HG02763 (cell line): ENCODE data around the gene RBFOX2.
"Not testable (repeated sequence)": the region's sequence is repeated elsewhere in the genome, so short reads cannot be mapped to it uniquely, and the experiment has no call there.

Source experiments
- ATAC-seq: cut with Tn5 transposase; IDR thresholded peaks from one replicate; pipeline ENCODE4 v1.9.1; 2021; ENCODE audit warnings: mild to moderate bottlenecking, moderate library complexity; ENCODE audit not compliant: unreplicated experiment

RBFOX2 gene

GRCh38 chr22:36028646-36029405 lies at the start of gene RBFOX2:
Gene RBFOX2, minus strand, starts transcription at chr22:36028824. Its CDS starts 399 bp downstream, at chr22:36028425.
- no peak for ATAC-seq

GRCh38 chr22:36077271-36077670 lies 48.6 kb upstream of the RBFOX2 start:
- ATAC-seq: no peak

- ATAC-seq: no peak
These were observed 47.1 kb upstream of the RBFOX2 start for GRCh38 chr22:36075724-36076123.

GRCh38 chr22:36075230-36075629 lies 46.6 kb upstream of the RBFOX2 start:
- no peak for ATAC-seq

GRCh38 chr22:36073476-36073875 lies 44.9 kb upstream of the RBFOX2 start:
- ATAC-seq: no peak

- ATAC-seq: not testable (repeated sequence)
These were observed 42.0 kb upstream of the RBFOX2 start for GRCh38 chr22:36070645-36071044.

- ATAC-seq: no peak
These were observed 40.7 kb upstream of the RBFOX2 start for GRCh38 chr22:36069368-36069767.

GRCh38 chr22:36068776-36069344 lies 40.2 kb upstream of the RBFOX2 start:
- ATAC-seq: no peak

- ATAC-seq: no peak
These were observed 38.6 kb upstream of the RBFOX2 start for GRCh38 chr22:36067235-36067558.

GRCh38 chr22:36065775-36066544 lies 37.3 kb upstream of the RBFOX2 start:
- ATAC-seq: no peak

- ATAC-seq: no peak
These were observed 36.8 kb upstream of the RBFOX2 start for GRCh38 chr22:36065462-36065774.

- no peak for ATAC-seq
These were observed 35.7 kb upstream of the RBFOX2 start for GRCh38 chr22:36064358-36064757.

GRCh38 chr22:36056980-36057379 lies 28.4 kb upstream of the RBFOX2 start:
- ATAC-seq: no peak

- ATAC-seq: no peak
These were observed 27.0 kb upstream of the RBFOX2 start for GRCh38 chr22:36055376-36056295.

GRCh38 chr22:36054446-36054845 lies 25.8 kb upstream of the RBFOX2 start:
- not testable (repeated sequence) for ATAC-seq

GRCh38 chr22:36053242-36054147 lies 24.9 kb upstream of the RBFOX2 start:
- ATAC-seq: no peak

- no peak for ATAC-seq
These were observed 23.9 kb upstream of the RBFOX2 start for GRCh38 chr22:36052505-36052941.

GRCh38 chr22:36049678-36049997 lies 21.0 kb upstream of the RBFOX2 start:
- ATAC-seq: no peak

GRCh38 chr22:36048911-36049677 lies 20.5 kb upstream of the RBFOX2 start:
- ATAC-seq: no peak
